Measurements from ENCODE around the gene FAT2. TPM values are rescaled to one million over a fixed set of nuclear protein-coding genes. Genes with fewer than 3 reads are reported as not detected.

FAT2 gene
- total and polyA plus RNA-seq, 10 of the 15 experiments (the other 5 are each of a cell fraction or from before 2014, with no cell fraction given): 0.01 to 0.06 (median 0.03) TPM; not detected in 3

DNA sequence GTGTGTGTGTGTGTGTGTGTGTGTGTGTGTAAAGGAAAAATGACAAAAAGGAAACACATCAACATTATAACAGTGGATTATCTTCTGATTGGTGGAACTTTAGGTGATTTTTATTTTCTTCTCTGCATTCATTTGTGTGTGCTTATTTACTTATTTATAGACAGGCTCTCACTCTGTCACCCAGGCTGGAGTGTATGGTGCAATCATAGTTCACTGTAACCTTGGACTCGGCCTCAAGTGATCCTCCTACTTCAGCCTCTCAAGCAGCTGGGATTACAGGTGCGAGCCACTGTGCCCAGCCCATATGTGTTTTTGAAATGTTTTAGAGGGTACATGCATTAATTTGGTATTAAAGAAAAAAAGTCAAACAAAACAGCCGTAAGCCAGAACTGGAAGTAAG, 39.1 kb downstream of the FAT2 start (continued):
- no peak for TF ChIP-seq FOXM1 (IDR thresholded peaks at IDR 0.05; ENCODE audit: low read depth, low read length)

DNA sequence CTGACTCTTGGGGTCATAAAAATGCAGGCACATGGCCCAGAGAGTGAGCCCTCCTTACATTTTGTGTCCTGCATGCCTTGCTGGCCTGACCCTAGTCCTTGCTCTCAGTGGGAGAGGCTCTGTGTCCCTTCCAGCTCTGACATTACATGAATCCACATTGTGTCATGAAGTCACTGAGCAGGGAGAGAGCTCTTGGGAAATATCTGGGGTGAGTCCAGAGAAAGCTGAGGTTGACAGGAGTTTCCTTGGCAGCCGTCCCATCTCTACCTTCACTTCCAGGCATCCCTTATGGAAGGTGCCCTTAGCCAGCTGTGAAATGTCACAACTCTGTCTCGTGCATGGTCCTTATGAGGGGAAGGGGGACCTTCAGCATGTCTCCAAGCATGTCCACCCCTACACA, 41.0 kb downstream of the FAT2 start:
- Histone ChIP-seq H2AFZ (ENCODE audit: control insufficient read depth, low read depth, low read length) (no peak overlapping the region), H3K36me3 (ENCODE audit: control insufficient read depth in 2 of 2, insufficient read depth in 2 of 2, low read length in 1 of 2) (no peaks in the 10 kb centered on the region), H3K27me3 (replicated peaks in 1 of 2; ENCODE audit: control insufficient read depth in 2 of 2, insufficient read depth in 2 of 2, low read length in 1 of 2) (no peaks in the 10 kb centered on the region), H3K4me1 (ENCODE audit: control insufficient read depth, insufficient read depth, low read length) (no peaks in the 10 kb centered on the region), H3K79me2 (ENCODE audit: control insufficient read depth, insufficient read depth, low read length) (no peaks in the 10 kb centered on the region), H3K9ac (ENCODE audit: control insufficient read depth, insufficient read depth, low read length) (no peak overlapping the region), H4K20me1 (ENCODE audit: control insufficient read depth, insufficient read depth) (no peaks in the 10 kb centered on the region), H3K4me2 (ENCODE audit: control insufficient read depth, insufficient read depth) (no peak overlapping the region), H3K27ac (ENCODE audit: control insufficient read depth, insufficient read depth) (no peak overlapping the region), H3K9me3 (replicated peaks; ENCODE audit: control insufficient read depth, insufficient read depth, low read length) (no peaks in the 10 kb centered on the region), H3K4me3 (no peak overlapping the region)
- ATAC-seq (no peak), DNase-seq (ENCODE audit: low read depth, low spot score) (no peak), FAIRE-seq (no peak)
- RAD21 ChIA-PET (ENCODE audit: unreplicated experiment): no interaction called here
- in situ Hi-C loops (cut with MboI): no loop called here
- POLR2A ChIA-PET: no interaction called here
- SMC1A ChIA-PET (ENCODE audit: uncharacterized antibody, unreplicated experiment): interaction anchor here (1.4 kb wide), 1 partner anchor 10 kb away, joined by 3 read pairs; no protein-coding TSS in a partner anchor
- no TSS peak for BruUV-seq (replicated peaks)
- TF ChIP-seq, protein P1, sequence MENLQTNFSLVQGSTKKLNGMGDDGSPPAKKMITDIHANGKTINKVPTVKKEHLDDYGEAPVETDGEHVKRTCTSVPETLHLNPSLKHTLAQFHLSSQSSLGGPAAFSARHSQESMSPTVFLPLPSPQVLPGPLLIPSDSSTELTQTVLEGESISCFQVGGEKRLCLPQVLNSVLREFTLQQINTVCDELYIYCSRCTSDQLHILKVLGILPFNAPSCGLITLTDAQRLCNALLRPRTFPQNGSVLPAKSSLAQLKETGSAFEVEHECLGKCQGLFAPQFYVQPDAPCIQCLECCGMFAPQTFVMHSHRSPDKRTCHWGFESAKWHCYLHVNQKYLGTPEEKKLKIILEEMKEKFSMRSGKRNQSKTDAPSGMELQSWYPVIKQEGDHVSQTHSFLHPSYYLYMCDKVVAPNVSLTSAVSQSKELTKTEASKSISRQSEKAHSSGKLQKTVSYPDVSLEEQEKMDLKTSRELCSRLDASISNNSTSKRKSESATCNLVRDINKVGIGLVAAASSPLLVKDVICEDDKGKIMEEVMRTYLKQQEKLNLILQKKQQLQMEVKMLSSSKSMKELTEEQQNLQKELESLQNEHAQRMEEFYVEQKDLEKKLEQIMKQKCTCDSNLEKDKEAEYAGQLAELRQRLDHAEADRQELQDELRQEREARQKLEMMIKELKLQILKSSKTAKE (IDR thresholded peaks at IDR 0.05; ENCODE audit: low read depth, poor library complexity, severe bottlenecking): no peak
- TF ChIP-seq HDAC2 (IDR thresholded peaks at IDR 0.05) (no peak), ZNF24 (IDR thresholded peaks at IDR 0.05) (no peak), SUPT20H (IDR thresholded peaks at IDR 0.05; ENCODE audit: borderline replicate concordance, control insufficient read depth, low read depth, low read length) (no peak), RBBP5 (conservative IDR thresholded peaks at IDR 0.05) (no peak), GATAD2B (conservative IDR thresholded peaks at IDR 0.05; ENCODE audit: low read depth) (no peak), SUZ12 (IDR thresholded peaks at IDR 0.05; ENCODE audit: unreplicated experiment) (no peak), SPI1 (IDR thresholded peaks at IDR 0.05; ENCODE audit: borderline replicate concordance, insufficient read depth, low read depth, low read length) (no peak), PAX8 (IDR thresholded peaks at IDR 0.05) (no peak)
- intact Hi-C loops (cut with micrococcal nuclease; ENCODE audit: unreplicated experiment): no loop called here
- CTCF ChIA-PET: interaction anchor here (0.6 kb wide), 1 partner anchor 286 kb away, joined by 3 read pairs; no protein-coding TSS in a partner anchor
- 41% methylated on average over 2 of the region's 2 CpGs for WGBS (ENCODE audit: insufficient coverage, insufficient replicate concordance, low lambda C conversion rate, missing lambda C conversion rate)
